Sigmoid colon (tissue), 4 donors: Measurements from ENCODE around the gene NTN1.

Experiments
- CTCF ChIP-seq, 4 experiments: fragments of 450-650 bp in 3 of 4; fragments of 200-600 bp in 1 of 4; IDR thresholded peaks; one replicate each; pipeline ENCODE4 v1.5.1; 2016 to 2019; ENCODE audit warnings: antibody characterized with exemption in 4 of 4, mild to moderate bottlenecking in 3 of 4, moderate library complexity in 2 of 4
- POLR2A ChIP-seq, 2 donors: fragments of 450-650 bp; IDR thresholded peaks; one replicate each; pipeline ENCODE4 v1.6.1; 2016; ENCODE audit warnings: antibody characterized with exemption in 2 of 2, mild to moderate bottlenecking in 2 of 2, moderate library complexity in 2 of 2
- POLR2AphosphoS5 ChIP-seq, 4 donors: sonication (generic); formaldehyde crosslinking; IDR thresholded peaks; one replicate each; pipeline ENCODE4 v1.6.1; 2017; ENCODE audit warnings: antibody characterized with exemption in 4 of 4

GRCh38 chr17:9038380-9038779 lies 17.1 kb downstream of the NTN1 start:
- TF ChIP-seq CTCF (IDR thresholded peaks at IDR 0.05) (no peak), POLR2A (IDR thresholded peaks at IDR 0.05) (no peak), POLR2AphosphoS5 (IDR thresholded peaks at IDR 0.05) (no peak)
